PC-9 (cell line): ENCODE results near the gene NELL1. TPM values are rescaled to one million over a fixed set of nuclear protein-coding genes. Genes with fewer than 3 reads are reported as not detected.

ENCODE experiments used
- Bru-seq: library from RNA; stranded (reverse); fragments of 400-500 nt; gene quantifications from one replicate; lab custom pipeline; 2021; lab: Mats Ljungman, UMichigan
- BruChase-seq, 2 experiments: library from RNA; stranded (reverse); fragments of 400-500 nt; gene quantifications; one replicate each; lab custom pipeline; 2021; lab: Mats Ljungman, UMichigan
- BruUV-seq: library from RNA; stranded (reverse); fragments of 400-500 nt; replicated peaks from 2 replicates; lab custom pipeline; 2021; lab: Mats Ljungman, UMichigan
- CTCF ChIA-PET: fragments of 300-600 bp; sonication (Branson Sonifier 250); formaldehyde crosslinking; loops from one replicate; lab custom pipeline; 2022; ENCODE audit warnings: antibody characterized with exemption; lab: Charles Lee
- POLR2A ChIA-PET: fragments of 300-600 bp; sonication (Branson Sonifier 250); formaldehyde crosslinking; loops from one replicate; lab custom pipeline; 2022; ENCODE audit warnings: antibody characterized with exemption; ENCODE audit not compliant: unreplicated experiment; lab: Charles Lee
- DNase-seq, 2 experiments: peaks; one replicate each; pipeline versions ENCODE4 v3.0.0 to v3.0.0-alpha.2; 2015 to 2022; ENCODE audit warnings: mixed read lengths in 1 of 2
- H2AFZ ChIP-seq: fragments of 200-600 bp; sonication (generic); 2 replicates; pipeline ENCODE4 v1.8.1; 2017; ENCODE audit warnings: antibody characterized with exemption
- H3F3A ChIP-seq: fragments of 200-600 bp; sonication (generic); 2 replicates; pipeline ENCODE4 v1.8.1; 2017; ENCODE audit warnings: antibody characterized with exemption, mild to moderate bottlenecking, low read depth; ENCODE audit not compliant: insufficient read depth
- H3K27ac ChIP-seq: fragments of 200-600 bp; sonication (generic); 2 replicates; pipeline ENCODE4 v1.6.1; 2016; ENCODE audit warnings: mixed run types
- H3K27me3 ChIP-seq: fragments of 200-600 bp; sonication (generic); 2 replicates; pipeline ENCODE4 v1.6.1; 2016; ENCODE audit warnings: low read depth, mixed run types; ENCODE audit not compliant: insufficient read depth
- H3K36me3 ChIP-seq: fragments of 200-600 bp; sonication (generic); 2 replicates; pipeline ENCODE4 v1.6.1; 2016; ENCODE audit warnings: low read depth, mixed run types
- H3K4me1 ChIP-seq: fragments of 200-600 bp; sonication (generic); replicated peaks from 2 replicates; pipeline ENCODE4 v1.6.1; 2016; ENCODE audit warnings: mixed run types; ENCODE audit not compliant: insufficient read depth
- H3K4me2 ChIP-seq: fragments of 200-600 bp; sonication (generic); 2 replicates; pipeline ENCODE4 v1.6.1; 2017; ENCODE audit warnings: mixed run types
- H3K4me3 ChIP-seq: fragments of 200-600 bp; sonication (generic); 2 replicates; pipeline ENCODE4 v1.6.1; 2016; ENCODE audit warnings: mixed run types
- H3K79me2 ChIP-seq: fragments of 200-600 bp; sonication (generic); 2 replicates; pipeline ENCODE4 v1.6.1; 2017; ENCODE audit warnings: low read depth, mixed run types
- H3K9me2 ChIP-seq: fragments of 200-600 bp; sonication (generic); 2 replicates; pipeline ENCODE4 v1.8.1; 2017; ENCODE audit warnings: mild to moderate bottlenecking; ENCODE audit not compliant: insufficient read depth
- H3K9me3 ChIP-seq: fragments of 200-600 bp; sonication (generic); 2 replicates; pipeline ENCODE4 v1.8.1; 2016; ENCODE audit warnings: low read depth; ENCODE audit not compliant: insufficient read depth
- H4K20me1 ChIP-seq: fragments of 200-600 bp; sonication (generic); 2 replicates; pipeline ENCODE4 v1.8.1; 2017; ENCODE audit not compliant: insufficient read depth
- EZH2 ChIP-seq: fragments of 200-600 bp; sonication (generic); IDR thresholded peaks from 2 replicates; pipeline ENCODE4 v1.8.0; 2017; ENCODE audit warnings: antibody characterized with exemption, low read depth
- intact Hi-C: fragments of 100-400 bp; cut with micrococcal nuclease; formaldehyde crosslinking; loops from one replicate; pipeline ENCODE4 v1.10.0; 2022; ENCODE audit not compliant: unreplicated experiment
- long read RNA-seq: library from polyadenylated mRNA; stranded (forward); transcript quantifications from one replicate; pipeline ENCODE4 v2.0.0, GENCODE V29; 2022
- total RNA-seq: library from RNA; stranded (reverse); gene quantifications from 2 replicates; pipeline ENCODE4 v1.2.3, GENCODE V29; 2021
- TF ChIP-seq, protein P1 (sequence below): fragments of 200-600 bp; sonication (generic); conservative IDR thresholded peaks from 2 replicates; pipeline ENCODE4 v1.6.1; 2017; ENCODE audit warnings: mixed run types, antibody characterized with exemption, mild to moderate bottlenecking, moderate library complexity

NELL1 gene
- total RNA-seq (not detected in 2 replicates), Bru-seq, nascent RNA (percentile 0 among the genes with signal in this experiment), BruChase-seq, experiment 1, labeled RNA remaining after a 2-hour chase (percentile 0 among the genes with signal in this experiment), BruChase-seq, experiment 2, labeled RNA remaining after a 6-hour chase (percentile 0 among the genes with signal in this experiment)
- long read RNA-seq, result 0 reads

DNA sequence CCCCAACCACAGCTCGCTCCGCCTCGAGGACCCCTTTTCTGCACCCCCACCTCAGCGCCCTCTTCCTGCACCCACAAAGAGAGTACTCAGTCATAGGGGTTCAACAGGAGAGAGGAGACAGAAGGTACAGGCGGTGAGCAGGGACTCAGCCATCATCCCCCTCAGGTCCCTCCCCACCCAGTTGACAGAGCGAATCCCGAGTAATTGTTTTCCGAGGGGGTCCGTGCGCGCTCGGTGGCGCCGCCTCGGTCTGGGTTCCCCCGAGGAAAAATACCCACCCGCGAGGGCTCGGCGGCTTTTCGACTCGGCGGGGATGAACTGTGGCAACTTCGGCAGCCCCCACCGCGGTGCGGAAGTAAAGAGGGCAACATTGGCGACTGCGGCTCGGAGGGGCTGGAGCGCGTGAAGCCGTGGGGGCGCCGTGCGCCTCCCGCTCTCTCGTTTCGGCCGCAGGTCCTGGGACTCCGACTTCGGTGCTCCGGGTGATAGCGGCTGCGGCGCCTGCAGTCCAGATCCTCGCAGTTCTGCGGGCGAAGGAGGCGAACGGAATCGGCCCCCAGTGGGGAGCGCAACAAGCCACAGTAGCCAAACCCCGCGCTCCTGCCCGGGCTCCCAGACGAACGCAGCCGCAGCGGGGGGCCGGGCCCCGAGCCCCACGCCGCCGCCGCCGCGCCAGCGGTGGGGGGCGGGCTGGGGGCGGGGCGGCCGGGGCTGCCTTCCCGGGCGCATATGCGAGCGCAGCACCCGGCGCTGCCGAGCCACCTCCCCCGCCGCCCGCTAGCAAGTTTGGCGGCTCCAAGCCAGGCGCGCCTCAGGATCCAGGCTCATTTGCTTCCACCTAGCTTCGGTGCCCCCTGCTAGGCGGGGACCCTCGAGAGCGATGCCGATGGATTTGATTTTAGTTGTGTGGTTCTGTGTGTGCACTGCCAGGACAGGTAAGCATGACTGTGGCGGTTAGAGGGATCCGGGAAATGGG, at the start of gene NELL1:
TSS of gene NELL1 (plus strand) at position 743 of the 976 bp plus-strand sequence.
- Histone ChIP-seq H2AFZ (no peak within 1 kb of the TSS), H4K20me1 (no peaks in the 10 kb centered on the region), H3K79me2 (no peaks in the 10 kb centered on the region), H3K4me2 (no peak within 1 kb of the TSS), H3K27ac (no peak within 1 kb of the TSS), H3K4me1 (no peaks in the 10 kb centered on the region), H3K27me3 (no peaks in the 10 kb centered on the region), H3K9me3 (no peaks in the 10 kb centered on the region), H3K9me2 (no peaks in the 10 kb centered on the region), H3F3A (no peaks in the 10 kb centered on the region), H3K4me3 (no peak within 1 kb of the TSS), H3K36me3 (no peaks in the 10 kb centered on the region)
- ChIA-PET CTCF (no interaction called here), POLR2A (no interaction called here)
- TF ChIP-seq EZH2, result no peak
- TF ChIP-seq, protein P1, sequence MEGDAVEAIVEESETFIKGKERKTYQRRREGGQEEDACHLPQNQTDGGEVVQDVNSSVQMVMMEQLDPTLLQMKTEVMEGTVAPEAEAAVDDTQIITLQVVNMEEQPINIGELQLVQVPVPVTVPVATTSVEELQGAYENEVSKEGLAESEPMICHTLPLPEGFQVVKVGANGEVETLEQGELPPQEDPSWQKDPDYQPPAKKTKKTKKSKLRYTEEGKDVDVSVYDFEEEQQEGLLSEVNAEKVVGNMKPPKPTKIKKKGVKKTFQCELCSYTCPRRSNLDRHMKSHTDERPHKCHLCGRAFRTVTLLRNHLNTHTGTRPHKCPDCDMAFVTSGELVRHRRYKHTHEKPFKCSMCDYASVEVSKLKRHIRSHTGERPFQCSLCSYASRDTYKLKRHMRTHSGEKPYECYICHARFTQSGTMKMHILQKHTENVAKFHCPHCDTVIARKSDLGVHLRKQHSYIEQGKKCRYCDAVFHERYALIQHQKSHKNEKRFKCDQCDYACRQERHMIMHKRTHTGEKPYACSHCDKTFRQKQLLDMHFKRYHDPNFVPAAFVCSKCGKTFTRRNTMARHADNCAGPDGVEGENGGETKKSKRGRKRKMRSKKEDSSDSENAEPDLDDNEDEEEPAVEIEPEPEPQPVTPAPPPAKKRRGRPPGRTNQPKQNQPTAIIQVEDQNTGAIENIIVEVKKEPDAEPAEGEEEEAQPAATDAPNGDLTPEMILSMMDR, result no peak
- BruUV-seq, result no TSS peak
- intact Hi-C loops, result no loop called here
- DNase-seq, result no peak

DNA sequence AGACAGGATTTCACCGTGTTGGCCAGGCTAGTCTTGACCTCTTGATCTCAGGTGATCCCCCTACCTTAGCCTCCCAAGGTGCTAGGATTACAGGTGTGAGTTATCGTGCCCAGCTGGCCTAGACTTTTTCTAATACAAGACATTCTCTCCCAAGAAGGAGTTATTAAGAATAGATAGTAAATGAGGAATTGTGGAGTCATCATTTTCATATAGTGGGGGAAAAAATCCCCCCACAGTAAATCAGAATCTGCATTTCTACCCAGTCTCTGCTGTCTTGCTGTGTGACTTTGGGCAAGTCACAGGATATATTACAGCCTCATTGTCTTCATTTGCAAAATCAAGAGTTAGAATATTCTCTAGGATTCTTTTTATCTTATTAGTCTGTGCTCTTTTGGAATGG, 48.4 kb upstream of the NELL1 start:
- no peak for TF ChIP-seq EZH2
- TF ChIP-seq, protein P1, result no peak
- Histone ChIP-seq H3K27ac (no peak overlapping the region), H3F3A (no peaks in the 10 kb centered on the region), H2AFZ (no peak overlapping the region), H3K4me3 (no peak overlapping the region), H3K4me2 (no peak overlapping the region), H3K27me3 (peaks cover 72% of the 10 kb centered on the region), H3K9me2 (no peaks in the 10 kb centered on the region), H3K36me3 (no peaks in the 10 kb centered on the region), H3K4me1 (no peaks in the 10 kb centered on the region), H3K79me2 (no peaks in the 10 kb centered on the region), H3K9me3 (no peaks in the 10 kb centered on the region), H4K20me1 (no peaks in the 10 kb centered on the region)
- BruUV-seq, result no TSS peak
- CTCF ChIA-PET, result no interaction called here
- intact Hi-C loops, result no loop called here
- POLR2A ChIA-PET, result no interaction called here
- no peak for DNase-seq

- ChIA-PET POLR2A (no interaction called here), CTCF (no interaction called here)
- Histone ChIP-seq H3K79me2 (no peaks in the 10 kb centered on the region), H3K4me2 (no peak overlapping the region), H3K4me3 (no peak overlapping the region), H4K20me1 (no peaks in the 10 kb centered on the region), H3F3A (no peaks in the 10 kb centered on the region), H3K36me3 (no peaks in the 10 kb centered on the region), H3K4me1 (no peaks in the 10 kb centered on the region), H3K9me3 (no peaks in the 10 kb centered on the region), H2AFZ (no peak overlapping the region), H3K27ac (no peak overlapping the region), H3K9me2 (no peaks in the 10 kb centered on the region), H3K27me3 (peaks cover 71% of the 10 kb centered on the region)
- intact Hi-C loops, result no loop called here
- no peak for TF ChIP-seq EZH2
- no peak for DNase-seq
- BruUV-seq, result no TSS peak
Measured at GRCh38 chr11:20621679-20622078, 47.7 kb upstream of the NELL1 start.
